ENCODE measurements around the gene TNPO1. TPM values are rescaled to one million over a fixed set of nuclear protein-coding genes. Genes with fewer than 3 reads are reported as not detected.

Gene TNPO1
- total and polyA plus RNA-seq, 2 of the 8 experiments (the other 6 are each of a cell fraction or from before 2014, with no cell fraction given), result 38.5 to 211 TPM

GRCh38 chr5:72814864-72815263, 1.6 kb upstream of the TNPO1 start:
- ChIA-PET POLR2A (ENCODE audit: partially characterized antibody) (interaction anchor here (1.1 kb wide), 1 partner anchor 123 kb away, joined by 3 read pairs; no protein-coding TSS in a partner anchor), CTCF (ENCODE audit: partially characterized antibody) (interaction anchor here (0.6 to 1.2 kb wide), 2 partner anchors 13 to 146 kb away, joined by 3 read pairs; no protein-coding TSS in a partner anchor)
- no peak overlapping the region for H3K4ac ChIP-seq (replicated peaks; ENCODE audit: insufficient read length, low read depth, low read length)
- no peak overlapping the region for H3K18ac ChIP-seq (ENCODE audit: extremely low read depth, low read length)
- peaks cover 0 to 6% (median 1%) of the 10 kb centered on the region in 4 experiments; a peak in 5 of 7 replicates for H3K4me1 ChIP-seq (replicated peaks in 1 of 4; ENCODE audit: control insufficient read depth in 3 of 4, insufficient read depth in 4 of 4, low read length in 3 of 4)
- no peak for DNase-seq (ENCODE audit: low read depth in 1 of 2, low spot score in 2 of 2)
- H2BK5ac ChIP-seq (ENCODE audit: low read depth, low read length), result no peak overlapping the region
- no peak overlapping the region for H2BK15ac ChIP-seq (ENCODE audit: low read length)
- no peaks in the 10 kb centered on the region for H3K36me3 ChIP-seq (ENCODE audit: control insufficient read depth in 2 of 4, insufficient read depth in 4 of 4, low read length in 3 of 4)
- no peaks in the 10 kb centered on the region for H4K20me1 ChIP-seq (replicated peaks in 1 of 2; ENCODE audit: control insufficient read depth in 1 of 2, insufficient read depth in 2 of 2, low read length in 2 of 2)
- H2AK5ac ChIP-seq (ENCODE audit: low read depth, low read length), result no peak overlapping the region
- H4K5ac ChIP-seq (ENCODE audit: insufficient read length, low read depth, low read length), result no peak overlapping the region
- no peak overlapping the region for H3K23ac ChIP-seq (ENCODE audit: insufficient read length)
- peaks cover 6% of the 10 kb centered on the region; the same call in 1 of the 2 replicates for H3K23me2 ChIP-seq (ENCODE audit: low read depth, low read length)
- no peak overlapping the region for H3K27ac ChIP-seq (ENCODE audit: low read depth, low read length)
- no peak overlapping the region for H2BK12ac ChIP-seq (ENCODE audit: low read depth, low read length)
- H3K56ac ChIP-seq (replicated peaks; ENCODE audit: insufficient read length, low read depth, low read length), result no peak overlapping the region
- H4K91ac ChIP-seq (replicated peaks; ENCODE audit: insufficient read length, low read length), result no peak overlapping the region
- no peak overlapping the region for H2AFZ ChIP-seq (ENCODE audit: low read length)
- H3K79me1 ChIP-seq (ENCODE audit: low read depth, low read length), result no peaks in the 10 kb centered on the region
- no peak overlapping the region for H3K14ac ChIP-seq (ENCODE audit: insufficient read length)
- H3K27me3 ChIP-seq (replicated peaks in 1 of 4; ENCODE audit: control insufficient read depth in 3 of 4, extremely low read depth in 1 of 4, insufficient read depth in 3 of 4, low read length in 3 of 4), result no peaks in the 10 kb centered on the region
- 80% methylated on average over 1 of the region's 1 CpG; no CpG with 5 or more reads in 1 of the 2 experiments for WGBS, 2 experiments (ENCODE audit: extremely low coverage in 1 of 2, insufficient coverage in 1 of 2, insufficient read length in 1 of 2, insufficient replicate concordance in 2 of 2, low coverage in 1 of 2, low lambda C conversion rate in 2 of 2, missing lambda C conversion rate in 1 of 2)
- peaks cover 0 to 14% of the 10 kb centered on the region in 2 experiments; a peak in 2 of 4 replicates for H3K79me2 ChIP-seq (ENCODE audit: control insufficient read depth in 1 of 2, insufficient read depth in 2 of 2, low read length in 2 of 2)
- FAIRE-seq, result no peak
- H4K8ac ChIP-seq (ENCODE audit: extremely low read depth, insufficient read depth, low read length), result no peak overlapping the region
- no peak overlapping the region for H3K4me2 ChIP-seq (ENCODE audit: insufficient read depth in 1 of 2, low read depth in 2 of 2, low read length in 2 of 2)
- H3K9ac ChIP-seq (replicated peaks in 1 of 4; ENCODE audit: extremely low read depth in 1 of 4, low read depth in 3 of 4, low read length in 3 of 4), result no peak overlapping the region
- H2BK20ac ChIP-seq (ENCODE audit: low read length), result no peak overlapping the region
- no peaks in the 10 kb centered on the region for H3K9me3 ChIP-seq (ENCODE audit: insufficient read depth in 2 of 2, low read depth in 1 of 2, low read length in 1 of 2)
- TF ChIP-seq ASH2L (IDR thresholded peaks at IDR 0.05; ENCODE audit: low read length), result no peak
- no peak for TF ChIP-seq SIN3A (conservative IDR thresholded peaks at IDR 0.05 in 1 of 2, IDR thresholded peaks at IDR 0.05 in 1 of 2; ENCODE audit: low read depth in 1 of 2, low read length in 2 of 2)
- no peak for TF ChIP-seq RFX5 (IDR thresholded peaks at IDR 0.05; ENCODE audit: borderline replicate concordance, low read depth, low read length)
- no peak for TF ChIP-seq CREB1 (IDR thresholded peaks at IDR 0.05)
- TF ChIP-seq JUN (IDR thresholded peaks at IDR 0.05; ENCODE audit: low read depth, low read length), result no peak
- no peak for TF ChIP-seq CHD1 (IDR thresholded peaks at IDR 0.05; ENCODE audit: low read depth, low read length)
- no peak for TF ChIP-seq SUZ12 (IDR thresholded peaks at IDR 0.05; ENCODE audit: low read length)
- no peak overlapping the region for H3K4me3 ChIP-seq (ENCODE audit: extremely low read depth in 1 of 4, insufficient read depth in 2 of 4, low read depth in 3 of 4, low read length in 4 of 4)
- H2BK120ac ChIP-seq (replicated peaks; ENCODE audit: low read depth, low read length), result no peak overlapping the region

Measured in H1 (cell line).